T-cell (primary cell): Measurements from ENCODE around the gene SEC11A. TPM values are rescaled to one million over a fixed set of nuclear protein-coding genes. Genes with fewer than 3 reads are reported as not detected.

ENCODE experiments used
- ATAC-seq, 4 experiments: fragments of 200-7000 bp in 3 of 4; fragments of 150-1000 bp in 1 of 4; cut with Tn5 transposase; replicated peaks in 1 of 4; 1 replicate in 3 of 4; 2 replicates in 1 of 4; pipeline ENCODE4 v1.10.0; 2021; ENCODE audit warnings: moderate library complexity in 3 of 4, mild to moderate bottlenecking in 2 of 4, moderate number of reproducible peaks in 1 of 4
- CTCF ChIA-PET, 2 donors: fragments of 300-600 bp; sonication (Branson Sonifier 250); formaldehyde crosslinking; loops; one replicate each; lab custom pipeline; 2022; ENCODE audit warnings: antibody characterized with exemption in 2 of 2; lab: Charles Lee
- POLR2A ChIA-PET, 2 donors: fragments of 300-600 bp; sonication (Branson Sonifier 250); formaldehyde crosslinking; loops; one replicate each; lab custom pipeline; 2022; ENCODE audit warnings: antibody characterized with exemption in 2 of 2; lab: Charles Lee
- DNase-seq, 35 experiments: peaks; one replicate each; pipeline versions ENCODE4 v3.0.0 to v3.0.0-alpha.2; 2013 to 2023
- H3K27ac ChIP-seq: one replicate; pipeline ENCODE4 v1.5.1; 2013; ENCODE audit warnings: low read length
- H3K27me3 ChIP-seq, 2 experiments: replicated peaks in 1 of 2; 1 replicate in 1 of 2; 2 replicates in 1 of 2; pipeline versions ENCODE4 v1.6.1 to v1.7.0; 2013; ENCODE audit warnings: low read length in 1 of 2, mixed read lengths in 1 of 2; ENCODE audit not compliant: control insufficient read depth in 2 of 2, insufficient read depth in 2 of 2; ENCODE audit errors: extremely low read depth in 1 of 2
- H3K36me3 ChIP-seq, 2 donors: 1 replicate in 1 of 2; 2 replicates in 1 of 2; pipeline versions ENCODE4 v1.6.1 to v1.7.0; 2013; ENCODE audit warnings: low read length in 1 of 2; ENCODE audit not compliant: control insufficient read depth in 2 of 2, insufficient read depth in 1 of 2; ENCODE audit errors: extremely low read depth in 1 of 2
- H3K4me1 ChIP-seq, 2 experiments: 1 replicate in 1 of 2; 2 replicates in 1 of 2; pipeline versions ENCODE4 v1.6.1 to v1.7.0; 2013; ENCODE audit warnings: low read length in 2 of 2, mixed read lengths in 1 of 2; ENCODE audit not compliant: insufficient read depth in 2 of 2, control insufficient read depth in 1 of 2; ENCODE audit errors: extremely low read depth in 1 of 2
- H3K4me3 ChIP-seq, 2 donors: 1 replicate in 1 of 2; 2 replicates in 1 of 2; pipeline versions ENCODE4 v1.5.1 to v1.7.0; 2013; ENCODE audit warnings: mild to moderate bottlenecking in 2 of 2, low read length in 1 of 2, moderate library complexity in 1 of 2; ENCODE audit not compliant: control insufficient read depth in 1 of 2; ENCODE audit errors: extremely low read depth in 1 of 2
- H3K9me3 ChIP-seq: 2 replicates; pipeline ENCODE4 v1.7.0; 2013
- H3K27ac Mint-ChIP-seq, 2 donors: one replicate each; pipeline ENCODE4 v1.8.0; 2020 to 2021; ENCODE audit warnings: mild to moderate bottlenecking in 2 of 2, mixed read lengths in 2 of 2
- H3K27me3 Mint-ChIP-seq, 2 donors: one replicate each; pipeline ENCODE4 v1.8.0; 2021 to 2022; ENCODE audit warnings: mixed read lengths in 2 of 2
- H3K36me3 Mint-ChIP-seq: one replicate; pipeline ENCODE4 v1.8.0; 2021; ENCODE audit warnings: mixed read lengths
- H3K4me1 Mint-ChIP-seq, 3 donors: one replicate each; pipeline ENCODE4 v1.8.0; 2020 to 2022; ENCODE audit warnings: mixed read lengths in 3 of 3, mild to moderate bottlenecking in 1 of 3
- H3K4me3 Mint-ChIP-seq, 3 donors: one replicate each; pipeline ENCODE4 v1.8.0; 2020 to 2022; ENCODE audit warnings: mild to moderate bottlenecking in 3 of 3, mixed read lengths in 3 of 3, moderate library complexity in 3 of 3
- H3K9me3 Mint-ChIP-seq, 3 donors: one replicate each; pipeline ENCODE4 v1.8.0; 2020 to 2022; ENCODE audit warnings: mixed read lengths in 3 of 3
- WGBS: methylation state at CpG from one replicate; pipeline ENCODE4 v1.1.5; 2013; ENCODE audit warnings: missing lambda C conversion rate; ENCODE audit not compliant: insufficient coverage; 5-methylcytosine and 5-hydroxymethylcytosine counted together
- total RNA-seq, 35 experiments: library from RNA in 6 of 35; stranded (reverse) in 6 of 35; fragments of 120-200 nt in 1 of 35; gene quantifications; one replicate each; pipeline versions ENCODE4 v1.2.1 to v1.2.4 and lab custom pipeline; 2013 to 2026

SEC11A gene
- total RNA-seq, 5 donors from 2014 or later (not counting 1 experiment from before 2014, with no cell fraction given) = 52.3 to 68.9 (median 66.5) TPM

- Mint-ChIP-seq H3K4me3 (peak overlapping the region; percentile 88 to 97 (median 89)), H3K27me3 (no peaks in the 10 kb centered on the region), H3K36me3 (peaks cover 6% of the 10 kb centered on the region), H3K9me3 (no peaks in the 10 kb centered on the region), H3K27ac (peak overlapping the region; percentile 97 to 98), H3K4me1 (peaks cover 43 to 57% (median 44%) of the 10 kb centered on the region in 3 donors)
- ChIA-PET POLR2A (interaction anchor here in 1 of 2 donors (1.0 kb wide), 1 partner anchor 38 kb away, joined by 3 read pairs; no protein-coding TSS in a partner anchor), CTCF (interaction anchor here (0.7 to 2.5 kb wide), 3 partner anchors 20 to 95 kb away, joined by 4 to 10 read pairs (median 5); no protein-coding TSS in a partner anchor)
- H3K27ac ChIP-seq = no peak overlapping the region
- DNase-seq = no peak
- WGBS = no CpG with 5 or more reads among the region's 3 CpGs
- H3K9me3 ChIP-seq = no peaks in the 10 kb centered on the region
- H3K27me3 ChIP-seq = no peaks in the 10 kb centered on the region
- peaks cover 0 to 7% of the 10 kb centered on the region in 2 donors for H3K36me3 ChIP-seq
- H3K4me3 ChIP-seq = peak overlapping the region; percentile 65 to 95
- H3K4me1 ChIP-seq = peaks cover 19 to 20% of the 10 kb centered on the region in 2 experiments
- no peak for ATAC-seq
Observed at GRCh38 chr15:84714821-84715220, 1.1 kb downstream of the SEC11A start.

DNA sequence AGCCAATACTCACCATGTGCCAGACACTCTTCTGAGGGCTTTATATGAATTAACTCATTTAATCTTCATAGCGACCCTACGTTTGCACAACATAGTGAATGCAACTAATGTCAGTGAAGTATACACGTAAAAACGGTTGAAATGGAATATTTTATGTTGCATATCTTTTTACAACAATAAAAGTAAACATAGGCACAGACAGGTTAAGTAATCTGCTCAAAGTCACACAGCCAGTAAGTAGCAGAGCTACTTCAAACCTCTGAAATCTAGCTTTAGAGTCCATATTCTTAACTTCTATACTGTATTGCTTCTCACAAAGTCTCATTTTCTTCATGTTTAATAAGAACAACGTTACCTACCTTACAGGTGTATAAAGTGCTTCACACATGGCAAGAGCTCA lies 1.6 kb downstream of the SEC11A start:
- WGBS = no CpG with 5 or more reads among the region's 5 CpGs
- Mint-ChIP-seq H3K4me3 (peak overlapping the region; percentile 88 to 97 (median 89)), H3K27me3 (no peaks in the 10 kb centered on the region), H3K36me3 (peaks cover 6% of the 10 kb centered on the region), H3K9me3 (no peaks in the 10 kb centered on the region), H3K27ac (peak overlapping the region in 1 of 2 donors; percentile 61), H3K4me1 (peaks cover 43 to 55% (median 44%) of the 10 kb centered on the region in 3 donors)
- H3K36me3 ChIP-seq = peaks cover 0 to 7% of the 10 kb centered on the region in 2 donors
- no peak for DNase-seq
- no peak overlapping the region for H3K4me3 ChIP-seq
- no peak overlapping the region for H3K27ac ChIP-seq
- CTCF ChIA-PET = interaction anchor here (0.6 to 1.5 kb wide), 2 partner anchors 35 to 37 kb away, joined by 3 to 4 read pairs; no protein-coding TSS in a partner anchor
- peaks cover 19 to 20% of the 10 kb centered on the region in 2 experiments for H3K4me1 ChIP-seq
- H3K27me3 ChIP-seq = no peaks in the 10 kb centered on the region
- POLR2A ChIA-PET = interaction anchor here (0.5 to 1.0 kb wide), 3 partner anchors 8 to 38 kb away, joined by 3 read pairs; no protein-coding TSS in a partner anchor
- ATAC-seq = no peak
- H3K9me3 ChIP-seq = no peaks in the 10 kb centered on the region

- Mint-ChIP-seq H3K4me1 (peaks cover 73 to 80% (median 75%) of the 10 kb centered on the region in 3 donors), H3K36me3 (peaks cover 12% of the 10 kb centered on the region), H3K9me3 (no peaks in the 10 kb centered on the region), H3K27ac (peak overlapping the region in 1 of 2 donors; percentile 52), H3K4me3 (no peak overlapping the region), H3K27me3 (no peaks in the 10 kb centered on the region)
- H3K27me3 ChIP-seq = no peaks in the 10 kb centered on the region
- POLR2A ChIA-PET = interaction anchor here in 1 of 2 donors (1.0 kb wide), 1 partner anchor 43 kb away, joined by 8 read pairs; no protein-coding TSS in a partner anchor
- H3K4me3 ChIP-seq = no peak overlapping the region
- CTCF ChIA-PET = interaction anchor here in 1 of 2 donors (1.0 kb wide), 1 partner anchor 45 kb away, joined by 3 read pairs; no protein-coding TSS in a partner anchor
- ATAC-seq (no peak), DNase-seq (no peak)
- H3K4me1 ChIP-seq = peaks cover 2 to 28% of the 10 kb centered on the region in 2 experiments
- H3K36me3 ChIP-seq = peaks cover 4% of the 10 kb centered on the region in 2 donors
- WGBS = 100% methylated on average over 3 of the region's 5 CpGs
- no peak overlapping the region for H3K27ac ChIP-seq
- H3K9me3 ChIP-seq = no peaks in the 10 kb centered on the region
Observed at GRCh38 chr15:84703808-84704207, 12.1 kb downstream of the SEC11A start.

DNA sequence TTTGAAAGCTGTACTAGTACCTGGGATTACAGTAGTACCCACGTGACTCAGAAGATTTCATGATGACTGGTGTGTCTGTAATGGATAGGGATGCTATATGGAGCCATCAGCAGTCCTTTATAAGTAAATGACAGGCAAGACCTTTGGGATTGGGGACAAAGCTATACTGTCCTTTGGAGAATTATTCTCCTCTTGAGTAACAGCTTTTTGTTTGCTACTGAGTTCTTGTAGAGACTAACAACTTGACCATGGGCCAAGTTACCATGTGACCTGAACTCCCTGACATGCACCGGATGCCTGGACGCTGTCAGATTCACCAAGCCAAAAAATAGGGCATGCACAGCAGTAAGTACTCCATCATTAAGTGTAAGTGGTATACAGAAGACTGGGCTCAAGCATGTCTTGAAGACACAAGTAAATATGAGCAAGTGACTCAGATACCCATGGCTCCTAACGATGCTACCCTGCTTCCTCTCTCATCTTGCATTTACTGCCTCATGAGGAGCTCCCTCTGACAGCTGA lies 12.9 kb downstream of the SEC11A start:
- no peak for ATAC-seq
- Mint-ChIP-seq H3K27me3 (no peaks in the 10 kb centered on the region), H3K9me3 (no peaks in the 10 kb centered on the region), H3K36me3 (peaks cover 12% of the 10 kb centered on the region), H3K27ac (peak overlapping the region; percentile 37 to 52), H3K4me3 (no peak overlapping the region), H3K4me1 (peaks cover 73 to 78% (median 75%) of the 10 kb centered on the region in 3 donors)
- Histone ChIP-seq H3K36me3 (peaks cover 4% of the 10 kb centered on the region in 2 donors), H3K4me1 (peaks cover 0 to 28% of the 10 kb centered on the region in 2 experiments), H3K4me3 (no peak overlapping the region), H3K27me3 (no peaks in the 10 kb centered on the region), H3K27ac (no peak overlapping the region), H3K9me3 (no peaks in the 10 kb centered on the region)
- WGBS = 90% methylated on average over 2 of the region's 4 CpGs
- ChIA-PET POLR2A (interaction anchor here (0.7 to 1.0 kb wide), 2 partner anchors 44 to 70 kb away, joined by 5 to 8 read pairs; no protein-coding TSS in a partner anchor), CTCF (interaction anchor here in 1 of 2 donors (1.0 kb wide), 1 partner anchor 44 kb away, joined by 3 read pairs; no protein-coding TSS in a partner anchor)
- no peak for DNase-seq

GRCh38 chr15:84699538-84700191 lies 16.3 kb downstream of the SEC11A start:
- CTCF ChIA-PET = interaction anchor here (0.6 kb wide), 2 partner anchors 22 to 64 kb away, joined by 3 to 7 read pairs; no protein-coding TSS in a partner anchor
- H3K4me3 ChIP-seq = no peak overlapping the region
- Mint-ChIP-seq H3K4me1 (peaks cover 70 to 76% (median 73%) of the 10 kb centered on the region in 3 donors), H3K4me3 (peak overlapping the region in 2 of 3 donors; percentile 1 to 49), H3K9me3 (no peaks in the 10 kb centered on the region), H3K27me3 (no peaks in the 10 kb centered on the region), H3K27ac (peak overlapping the region in 1 of 2 donors; percentile 71), H3K36me3 (peaks cover 5% of the 10 kb centered on the region)
- no peak overlapping the region for H3K27ac ChIP-seq
- WGBS = 93% methylated on average over 4 of the region's 8 CpGs
- ATAC-seq = peak in 1 of 4 experiments; percentile 30
- POLR2A ChIA-PET = interaction anchor here (0.6 kb wide), 2 partner anchors 32 to 372 kb away, joined by 3 read pairs; no protein-coding TSS in a partner anchor
- no peaks in the 10 kb centered on the region for H3K27me3 ChIP-seq
- peaks cover 4% of the 10 kb centered on the region in 2 donors for H3K36me3 ChIP-seq
- peaks cover 0 to 20% of the 10 kb centered on the region in 2 experiments for H3K4me1 ChIP-seq
- DNase-seq = no peak
- no peaks in the 10 kb centered on the region for H3K9me3 ChIP-seq
